HEK293 (cell line): ENCODE data around the gene ABCC3.
A peak's percentile ranks its signal among the peaks of the same experiment; 100 is the strongest.

ENCODE experiments used
- CTCF ChIA-PET: fragments of 350-600 bp; formaldehyde crosslinking; extraction: SDS; loops from one replicate; lab custom pipeline; 2021; ENCODE audit warnings: antibody characterized with exemption; lab: Yijun Ruan, JAX
- POLR2A ChIA-PET: fragments of 300-600 bp; formaldehyde crosslinking; extraction: SDS; loops from one replicate; lab custom pipeline; 2020; ENCODE audit warnings: antibody characterized with exemption, inconsistent platforms; lab: Yijun Ruan, JAX
- H3K27ac ChIP-seq: fragments of 200-500 bp; sonication (Bioruptor generic); 2 replicates; pipeline ENCODE4 v1.5.1; 2014; ENCODE audit warnings: low read depth, low read length, control low read depth, inconsistent platforms; ENCODE audit errors: extremely low read depth
- H3K36me3 ChIP-seq, 2 experiments: fragments of 200-500 bp in 1 of 2; sonication (Bioruptor generic) in 1 of 2; 1 replicate in 1 of 2; 2 replicates in 1 of 2; pipeline ENCODE4 v1.5.1; 2014 to 2017; ENCODE audit warnings: inconsistent platforms in 2 of 2, low read length in 2 of 2; ENCODE audit not compliant: control insufficient read depth in 2 of 2, insufficient read depth in 1 of 2
- H3K4me1 ChIP-seq: fragments of 200-500 bp; sonication (Bioruptor generic); 2 replicates; pipeline ENCODE4 v1.5.1; 2014; ENCODE audit warnings: mild to moderate bottlenecking, low read length, inconsistent platforms; ENCODE audit not compliant: control insufficient read depth, insufficient read depth
- H3K4me3 ChIP-seq: 2 replicates; pipeline ENCODE4 v1.5.1; 2011; ENCODE audit warnings: low read depth, mild to moderate bottlenecking, control low read depth, low read length, moderate library complexity
- H3K9me3 ChIP-seq: fragments of 200-500 bp; sonication (Bioruptor generic); 2 replicates; pipeline ENCODE4 v1.5.1; 2014; ENCODE audit warnings: low read depth, low read length, inconsistent platforms; ENCODE audit not compliant: control insufficient read depth, insufficient read depth
- HIC1 ChIP-seq: fragments of 450-650 bp; formaldehyde crosslinking; IDR thresholded peaks from 2 replicates; pipeline ENCODE4 v1.5.1; 2016; ENCODE audit warnings: missing biosample characterization, missing genetic modification characterization
- KLF17 ChIP-seq: fragments of 450-650 bp; formaldehyde crosslinking; IDR thresholded peaks from 2 replicates; pipeline ENCODE4 v1.5.1; 2016; ENCODE audit warnings: missing biosample characterization, missing genetic modification characterization
- KLF7 ChIP-seq: fragments of 450-650 bp; formaldehyde crosslinking; IDR thresholded peaks from 2 replicates; pipeline ENCODE4 v1.5.1; 2016; ENCODE audit warnings: missing biosample characterization, missing genetic modification characterization, borderline replicate concordance
- KLF8 ChIP-seq: fragments of 450-650 bp; formaldehyde crosslinking; IDR thresholded peaks from 2 replicates; pipeline ENCODE4 v1.5.1; 2016; ENCODE audit warnings: missing biosample characterization, missing genetic modification characterization
- ZIC2 ChIP-seq: fragments of 450-650 bp; formaldehyde crosslinking; IDR thresholded peaks from 2 replicates; pipeline ENCODE4 v1.5.1; 2016; ENCODE audit warnings: missing biosample characterization, missing genetic modification characterization
- ZNF302 ChIP-seq: fragments of 450-650 bp; formaldehyde crosslinking; IDR thresholded peaks from 2 replicates; pipeline ENCODE4 v1.5.1; 2016; ENCODE audit warnings: missing biosample characterization, missing genetic modification characterization, low read depth
- ZNF555 ChIP-seq: fragments of 450-650 bp; formaldehyde crosslinking; conservative IDR thresholded peaks from 2 replicates; pipeline ENCODE4 v1.5.1; 2017; ENCODE audit warnings: missing biosample characterization, mild to moderate bottlenecking, missing genetic modification characterization, inconsistent platforms
- ZNF580 ChIP-seq: fragments of 450-650 bp; formaldehyde crosslinking; IDR thresholded peaks from 2 replicates; pipeline ENCODE4 v1.5.1; 2016; ENCODE audit warnings: missing biosample characterization, missing genetic modification characterization
- ZNF670 ChIP-seq: fragments of 450-650 bp; formaldehyde crosslinking; IDR thresholded peaks from 2 replicates; pipeline ENCODE4 v1.5.1; 2016; ENCODE audit warnings: missing biosample characterization, missing genetic modification characterization, low read depth
- TF ChIP-seq, protein P1 (sequence below): fragments of 450-650 bp; IDR thresholded peaks from 2 replicates; pipeline ENCODE4 v1.5.1; 2018; ENCODE audit warnings: missing biosample characterization, missing genetic modification characterization
- TF ChIP-seq, protein P2 (sequence below): IDR thresholded peaks from 2 replicates; pipeline ENCODE4 v1.6.1; 2011; ENCODE audit warnings: mild to moderate bottlenecking, low read depth, low read length, borderline replicate concordance

ABCC3 gene

DNA sequence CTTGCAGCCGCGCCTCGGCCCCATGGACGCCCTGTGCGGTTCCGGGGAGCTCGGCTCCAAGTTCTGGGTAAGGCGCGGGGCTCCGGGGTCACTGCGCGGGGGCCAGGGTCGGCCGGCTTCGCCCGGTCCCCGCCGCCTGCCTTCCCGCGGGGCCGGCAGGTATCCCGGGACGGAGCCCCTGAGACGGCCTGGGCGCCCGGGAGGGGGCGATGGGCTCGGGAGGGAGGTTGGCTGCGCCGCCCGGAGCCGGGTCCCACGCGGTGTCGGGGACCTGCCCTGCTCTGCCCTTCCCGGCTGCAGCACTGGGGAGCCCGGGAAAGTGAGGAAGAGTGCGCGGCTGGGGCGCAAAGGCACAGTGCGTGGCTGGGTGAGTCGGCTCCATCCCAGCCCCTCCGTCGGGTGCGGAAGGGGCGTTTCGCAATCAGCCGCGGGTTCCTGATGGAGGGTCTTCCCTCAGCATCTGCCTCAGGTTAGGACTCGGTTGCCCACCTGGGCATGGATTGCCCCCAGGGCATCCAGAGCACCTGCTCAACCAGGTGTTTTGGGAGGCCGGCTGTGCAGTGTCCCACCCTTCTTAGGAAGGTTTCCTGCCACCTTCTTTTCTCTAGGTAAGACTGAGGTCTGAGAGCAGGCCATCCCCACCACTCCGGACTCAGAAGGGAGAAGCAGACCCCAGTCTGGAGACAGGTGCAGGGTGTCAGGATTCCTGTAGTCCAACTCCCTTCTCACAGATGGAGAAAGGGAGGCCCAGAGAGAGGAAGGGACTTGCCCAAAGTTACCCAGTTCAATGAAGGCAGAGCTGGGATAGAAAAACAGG is 442 bp downstream of the ABCC3 start (continued):
- TF ChIP-seq, protein P1, sequence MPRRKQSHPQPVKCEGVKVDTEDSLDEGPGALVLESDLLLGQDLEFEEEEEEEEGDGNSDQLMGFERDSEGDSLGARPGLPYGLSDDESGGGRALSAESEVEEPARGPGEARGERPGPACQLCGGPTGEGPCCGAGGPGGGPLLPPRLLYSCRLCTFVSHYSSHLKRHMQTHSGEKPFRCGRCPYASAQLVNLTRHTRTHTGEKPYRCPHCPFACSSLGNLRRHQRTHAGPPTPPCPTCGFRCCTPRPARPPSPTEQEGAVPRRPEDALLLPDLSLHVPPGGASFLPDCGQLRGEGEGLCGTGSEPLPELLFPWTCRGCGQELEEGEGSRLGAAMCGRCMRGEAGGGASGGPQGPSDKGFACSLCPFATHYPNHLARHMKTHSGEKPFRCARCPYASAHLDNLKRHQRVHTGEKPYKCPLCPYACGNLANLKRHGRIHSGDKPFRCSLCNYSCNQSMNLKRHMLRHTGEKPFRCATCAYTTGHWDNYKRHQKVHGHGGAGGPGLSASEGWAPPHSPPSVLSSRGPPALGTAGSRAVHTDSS (tag by site-specific recombination), result no peak
- no peak for TF ChIP-seq KLF8

GRCh38 chr17:50635732-50635981 is 976 bp downstream of the ABCC3 start:
- Histone ChIP-seq H3K9me3 (no peaks in the 10 kb centered on the region), H3K36me3 (no peaks in the 10 kb centered on the region), H3K4me3 (no peak overlapping the region), H3K4me1 (peaks cover 3% of the 10 kb centered on the region), H3K27ac (no peak overlapping the region)
- no peak for TF ChIP-seq ZIC2
- peak; percentile 26; the same call in 1 of the 2 replicates for TF ChIP-seq KLF17 (tag by site-specific recombination)
- ChIA-PET CTCF (interaction anchor here (0.6 to 7.5 kb wide), 5 partner anchors 8 to 84 kb away, joined by 3 to 130 read pairs (median 8); no protein-coding TSS in a partner anchor), POLR2A (no interaction called here)

DNA sequence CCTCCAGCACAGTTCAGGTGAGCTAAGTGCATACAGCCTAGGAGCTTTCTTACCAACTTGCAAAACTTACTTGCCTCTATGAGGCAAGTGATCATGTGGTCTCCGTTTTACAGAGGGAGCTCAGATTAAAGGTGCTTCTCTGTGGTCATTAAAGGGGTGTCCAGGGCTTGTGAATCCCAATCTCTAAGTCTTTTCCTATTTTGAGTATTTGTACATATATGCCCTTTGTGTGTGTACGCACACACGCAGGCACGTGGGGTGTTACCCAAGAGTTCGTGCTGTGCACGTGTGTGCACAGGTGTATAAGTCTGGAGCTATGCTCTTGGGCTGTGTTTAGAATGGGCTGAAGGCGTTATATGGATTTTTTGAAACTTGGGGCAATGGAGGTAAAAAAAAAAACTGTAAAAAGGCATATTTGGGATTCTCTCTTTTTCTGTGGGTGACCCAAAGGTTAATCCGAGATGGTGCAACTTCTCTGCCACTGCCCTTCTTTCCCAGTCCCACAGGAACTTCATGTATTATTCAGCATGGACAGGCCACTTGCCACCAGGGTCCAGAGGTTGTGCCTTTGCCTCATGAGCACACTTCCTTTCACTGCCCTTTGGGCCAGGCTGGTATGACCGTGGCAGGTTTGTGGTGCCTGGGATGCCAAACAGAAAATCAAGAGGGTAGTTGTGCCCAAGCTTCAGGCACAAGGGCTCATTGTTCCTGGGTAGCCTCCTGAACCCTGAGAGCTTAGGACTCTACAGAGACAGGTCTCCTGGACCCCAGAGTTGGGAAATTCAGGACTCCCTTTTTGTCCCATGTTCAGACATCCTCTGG is 1.5 kb downstream of the ABCC3 start:
- no peak overlapping the region for H3K27ac ChIP-seq
- ChIA-PET POLR2A (interaction anchor here (1.1 kb wide), 1 partner anchor 83 kb away, joined by 5 read pairs; the partner anchor contains the start of gene LUC7L3), CTCF (interaction anchor here (0.6 to 7.5 kb wide), 11 partner anchors 8 to 89 kb away, joined by 3 to 130 read pairs (median 4); no protein-coding TSS in a partner anchor)

GRCh38 chr17:50636804-50637195 is 2.1 kb downstream of the ABCC3 start:
- Histone ChIP-seq H3K9me3 (no peaks in the 10 kb centered on the region), H3K4me1 (peaks cover 3% of the 10 kb centered on the region), H3K4me3 (no peak overlapping the region), H3K27ac (no peak overlapping the region), H3K36me3 (no peaks in the 10 kb centered on the region)
- CTCF ChIA-PET, result interaction anchor here (0.7 to 7.5 kb wide), 11 partner anchors 9 to 127 kb away, joined by 3 to 130 read pairs (median 5); no protein-coding TSS in a partner anchor
- TF ChIP-seq HIC1 (no peak), ZNF670 (tag by site-specific recombination) (no peak), KLF7 (tag by site-specific recombination) (no peak), ZNF580 (tag by site-specific recombination) (no peak), ZNF555 (tag by site-specific recombination) (no peak), ZNF302 (tag by site-specific recombination) (no peak)
- POLR2A ChIA-PET, result interaction anchor here (1.1 kb wide), 1 partner anchor 82 kb away, joined by 5 read pairs; the partner anchor contains the start of gene LUC7L3

More for the DNA sequence above, 1.5 kb downstream of the ABCC3 start:
- no peaks in the 10 kb centered on the region for H3K9me3 ChIP-seq
- no peak overlapping the region for H3K4me3 ChIP-seq
- H3K4me1 ChIP-seq, result peaks cover 3% of the 10 kb centered on the region
- TF ChIP-seq, protein P2, sequence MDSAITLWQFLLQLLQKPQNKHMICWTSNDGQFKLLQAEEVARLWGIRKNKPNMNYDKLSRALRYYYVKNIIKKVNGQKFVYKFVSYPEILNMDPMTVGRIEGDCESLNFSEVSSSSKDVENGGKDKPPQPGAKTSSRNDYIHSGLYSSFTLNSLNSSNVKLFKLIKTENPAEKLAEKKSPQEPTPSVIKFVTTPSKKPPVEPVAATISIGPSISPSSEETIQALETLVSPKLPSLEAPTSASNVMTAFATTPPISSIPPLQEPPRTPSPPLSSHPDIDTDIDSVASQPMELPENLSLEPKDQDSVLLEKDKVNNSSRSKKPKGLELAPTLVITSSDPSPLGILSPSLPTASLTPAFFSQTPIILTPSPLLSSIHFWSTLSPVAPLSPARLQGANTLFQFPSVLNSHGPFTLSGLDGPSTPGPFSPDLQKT, result no peak
- TF ChIP-seq, all 188 proteins: peak for 0
- no peaks in the 10 kb centered on the region for H3K36me3 ChIP-seq
